ENCODE measurements around the gene MEX3A. TPM values are rescaled to one million over a fixed set of nuclear protein-coding genes. Genes with fewer than 3 reads are reported as not detected.

Gene MEX3A
- total and polyA plus RNA-seq, 10 donors = 0.11 to 0.76 (median 0.30) TPM

DNA sequence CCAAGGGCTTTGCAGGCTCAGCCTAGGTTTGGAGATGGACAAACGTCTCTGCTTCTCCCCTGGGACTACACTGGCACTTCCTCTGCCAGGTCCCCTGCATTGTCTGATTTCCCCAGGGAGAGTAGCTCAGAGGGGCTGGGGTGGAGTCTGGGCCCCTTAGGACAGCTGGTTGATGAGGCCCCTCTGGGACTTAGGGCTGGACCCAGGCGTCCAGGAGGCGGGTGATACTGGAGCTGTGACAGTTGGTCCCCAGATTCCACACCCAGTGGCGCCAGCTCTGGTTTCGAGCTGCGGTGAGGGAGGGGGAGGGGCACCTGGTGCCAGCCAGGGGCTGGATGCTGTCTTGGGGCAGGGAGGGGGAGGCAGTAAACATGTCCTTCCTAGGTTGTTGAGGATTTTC is 7.4 kb upstream of the MEX3A start:
- no peak overlapping the region for H3K27ac ChIP-seq
- H3K27me3 ChIP-seq (replicated peaks in 1 of 7) = peaks cover 0 to 14% (median 0%) of the 10 kb centered on the region in 7 donors
- H3K4me3 ChIP-seq = no peak overlapping the region
- WGBS, 5 donors = 54 to 63% (median 59%) methylated on average over 5 to 6 of the region's 6 CpGs
- DNase-seq = no peak
- H3K36me3 ChIP-seq = no peaks in the 10 kb centered on the region
- H3K4me1 ChIP-seq = peaks cover 8 to 22% (median 14%) of the 10 kb centered on the region in 6 donors
- intact Hi-C loops (cut with DNase I; ENCODE audit: low total_unique reads) = loop anchor here (2.0 to 5.0 kb wide), 2 partner anchors 41 to 133 kb away; no protein-coding TSS in a partner anchor
- TF ChIP-seq POLR2A (IDR thresholded peaks at IDR 0.05) (no peak), POLR2AphosphoS5 (IDR thresholded peaks at IDR 0.05) (no peak)
- TF ChIP-seq, protein P1, sequence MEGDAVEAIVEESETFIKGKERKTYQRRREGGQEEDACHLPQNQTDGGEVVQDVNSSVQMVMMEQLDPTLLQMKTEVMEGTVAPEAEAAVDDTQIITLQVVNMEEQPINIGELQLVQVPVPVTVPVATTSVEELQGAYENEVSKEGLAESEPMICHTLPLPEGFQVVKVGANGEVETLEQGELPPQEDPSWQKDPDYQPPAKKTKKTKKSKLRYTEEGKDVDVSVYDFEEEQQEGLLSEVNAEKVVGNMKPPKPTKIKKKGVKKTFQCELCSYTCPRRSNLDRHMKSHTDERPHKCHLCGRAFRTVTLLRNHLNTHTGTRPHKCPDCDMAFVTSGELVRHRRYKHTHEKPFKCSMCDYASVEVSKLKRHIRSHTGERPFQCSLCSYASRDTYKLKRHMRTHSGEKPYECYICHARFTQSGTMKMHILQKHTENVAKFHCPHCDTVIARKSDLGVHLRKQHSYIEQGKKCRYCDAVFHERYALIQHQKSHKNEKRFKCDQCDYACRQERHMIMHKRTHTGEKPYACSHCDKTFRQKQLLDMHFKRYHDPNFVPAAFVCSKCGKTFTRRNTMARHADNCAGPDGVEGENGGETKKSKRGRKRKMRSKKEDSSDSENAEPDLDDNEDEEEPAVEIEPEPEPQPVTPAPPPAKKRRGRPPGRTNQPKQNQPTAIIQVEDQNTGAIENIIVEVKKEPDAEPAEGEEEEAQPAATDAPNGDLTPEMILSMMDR (IDR thresholded peaks at IDR 0.05 in 8 of 11, conservative IDR thresholded peaks at IDR 0.05 in 3 of 11) = no peak
- no peaks in the 10 kb centered on the region for H3K9me3 ChIP-seq

DNA sequence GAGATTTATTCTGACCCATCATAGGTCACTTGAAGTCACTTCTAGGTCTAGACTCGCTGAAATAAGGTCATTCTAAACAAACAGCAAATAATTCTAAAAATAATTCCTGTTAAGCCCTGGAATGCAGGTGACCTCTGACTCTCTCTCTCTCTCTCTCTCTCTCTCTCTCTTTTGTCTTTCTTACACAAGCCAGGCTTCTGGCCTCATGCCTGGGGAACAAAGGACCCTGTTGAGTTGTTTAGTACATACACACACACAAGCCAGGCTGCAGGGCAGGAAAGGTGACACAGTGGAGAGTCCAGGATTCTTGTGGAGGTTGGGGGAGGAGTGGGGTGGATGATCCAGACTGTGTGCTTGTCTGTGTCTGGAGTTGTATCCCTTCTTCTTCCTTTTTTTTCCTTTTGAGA is 4.0 kb upstream of the MEX3A start:
- no peak overlapping the region for H3K27ac ChIP-seq
- 50 to 74% (median 61%) methylated on average over 1 of the region's 1 CpG for WGBS, 5 donors
- peaks cover 0 to 48% (median 7%) of the 10 kb centered on the region in 7 donors for H3K27me3 ChIP-seq (replicated peaks in 1 of 7)
- no peak overlapping the region for H3K4me3 ChIP-seq
- no peaks in the 10 kb centered on the region for H3K9me3 ChIP-seq
- no peak for DNase-seq
- no peaks in the 10 kb centered on the region for H3K36me3 ChIP-seq
- TF ChIP-seq POLR2A (IDR thresholded peaks at IDR 0.05) (no peak), POLR2AphosphoS5 (IDR thresholded peaks at IDR 0.05) (no peak)
- TF ChIP-seq, protein P1 (IDR thresholded peaks at IDR 0.05 in 8 of 11, conservative IDR thresholded peaks at IDR 0.05 in 3 of 11) = no peak
- intact Hi-C loops (cut with DNase I; ENCODE audit: low total_unique reads) = no loop called here
- H3K4me1 ChIP-seq = peaks cover 12 to 40% (median 31%) of the 10 kb centered on the region in 6 donors

DNA sequence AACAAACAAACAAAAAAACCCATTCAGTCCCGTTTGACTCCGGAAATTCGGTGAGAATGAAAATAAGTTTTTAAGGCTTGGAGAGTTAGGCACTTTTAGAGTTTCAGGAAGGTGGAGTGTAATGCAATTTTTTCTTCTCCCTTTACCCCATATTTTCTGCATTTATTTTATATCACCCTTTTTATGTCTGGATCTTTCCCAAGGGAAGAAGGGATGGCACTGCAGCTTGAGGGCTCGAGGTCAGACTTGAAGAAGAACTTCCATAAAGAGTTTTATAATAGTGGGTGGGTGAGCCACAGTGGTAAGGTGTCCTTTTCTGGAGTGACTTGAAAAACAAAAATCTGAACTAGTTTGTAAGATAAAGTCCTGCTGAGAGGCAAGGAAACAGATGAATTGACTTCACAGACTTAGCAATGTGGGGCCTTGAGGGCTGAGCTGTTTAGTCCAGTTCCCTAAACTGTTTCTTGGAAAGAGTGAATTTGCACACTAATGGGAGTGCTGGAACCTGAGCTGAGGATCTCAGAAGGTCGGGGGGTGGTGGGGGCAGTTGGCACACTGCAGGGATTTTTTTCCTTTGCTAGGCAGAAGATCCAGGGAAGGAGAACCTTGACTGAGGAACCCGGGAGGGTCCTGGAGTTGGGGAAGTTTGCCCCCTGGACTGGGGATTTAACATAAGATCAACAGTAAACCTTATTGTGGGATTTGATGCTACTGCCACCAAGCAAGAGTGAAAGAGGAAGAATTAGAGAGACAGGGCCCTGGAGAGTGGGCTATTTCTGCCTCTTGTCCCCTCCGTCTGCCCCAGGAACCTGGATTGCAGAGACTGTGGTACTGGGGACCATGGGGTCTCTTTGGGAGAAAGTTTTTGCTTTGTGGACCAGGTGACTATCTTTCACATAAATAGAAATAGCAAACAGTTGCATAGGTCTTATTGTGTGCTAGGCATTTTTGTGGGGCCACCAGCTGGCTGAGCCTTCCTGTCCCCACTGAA is 1.8 kb upstream of the MEX3A start:
- TF ChIP-seq POLR2A (IDR thresholded peaks at IDR 0.05) (no peak), POLR2AphosphoS5 (IDR thresholded peaks at IDR 0.05) (no peak)
- TF ChIP-seq, protein P1 (IDR thresholded peaks at IDR 0.05 in 8 of 11, conservative IDR thresholded peaks at IDR 0.05 in 3 of 11) = no peak
- Histone ChIP-seq H3K27ac (no peak overlapping the region), H3K4me1 (peaks cover 3 to 28% (median 21%) of the 10 kb centered on the region in 6 donors), H3K9me3 (no peaks in the 10 kb centered on the region), H3K27me3 (replicated peaks in 1 of 7) (peaks cover 0 to 59% (median 10%) of the 10 kb centered on the region in 7 donors), H3K36me3 (no peaks in the 10 kb centered on the region), H3K4me3 (no peak overlapping the region)
- WGBS, 5 donors = 60 to 69% (median 64%) methylated on average over 7 of the region's 7 CpGs
- intact Hi-C loops (cut with DNase I; ENCODE audit: low total_unique reads) = no loop called here
- no peak for DNase-seq

DNA sequence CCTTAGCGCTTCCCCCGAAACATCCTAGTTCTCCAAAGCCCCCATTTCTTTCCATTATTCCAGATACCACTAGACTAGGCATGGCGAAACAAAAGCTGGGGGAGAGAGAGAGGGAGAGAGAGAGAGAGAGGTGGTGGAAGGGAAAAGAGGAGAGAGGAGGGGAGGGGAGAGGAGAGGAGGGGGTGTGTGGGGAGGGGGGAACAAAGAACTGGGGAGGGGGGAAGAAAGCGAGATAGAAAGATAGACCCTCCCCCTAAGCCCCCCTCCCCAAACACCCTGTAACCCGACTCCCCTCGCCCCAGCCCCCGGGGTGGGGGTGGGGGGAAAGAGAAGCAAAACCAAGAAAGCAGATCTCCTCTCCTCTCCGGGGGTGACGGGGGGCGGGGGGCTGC is 352 bp downstream of the MEX3A start:
- H3K9me3 ChIP-seq = no peaks in the 10 kb centered on the region
- intact Hi-C loops (cut with DNase I; ENCODE audit: low total_unique reads) = no loop called here
- H3K4me3 ChIP-seq = peak overlapping the region; percentile 66 to 83 (median 71)
- no peak overlapping the region for H3K27ac ChIP-seq
- no peaks in the 10 kb centered on the region for H3K36me3 ChIP-seq
- peaks cover 3 to 32% (median 22%) of the 10 kb centered on the region in 6 donors for H3K4me1 ChIP-seq
- 0 to 5% (median 1%) methylated on average over 4 to 8 of the region's 10 CpGs for WGBS, 5 donors
- TF ChIP-seq POLR2A (IDR thresholded peaks at IDR 0.05) (no peak), POLR2AphosphoS5 (IDR thresholded peaks at IDR 0.05) (no peak)
- TF ChIP-seq, protein P1 (IDR thresholded peaks at IDR 0.05 in 8 of 11, conservative IDR thresholded peaks at IDR 0.05 in 3 of 11) = no peak
- DNase-seq = no peak
- peaks cover 0 to 60% (median 10%) of the 10 kb centered on the region in 7 donors for H3K27me3 ChIP-seq (replicated peaks in 1 of 7)
